ENCODE measurements around the gene DGKG.

DNA sequence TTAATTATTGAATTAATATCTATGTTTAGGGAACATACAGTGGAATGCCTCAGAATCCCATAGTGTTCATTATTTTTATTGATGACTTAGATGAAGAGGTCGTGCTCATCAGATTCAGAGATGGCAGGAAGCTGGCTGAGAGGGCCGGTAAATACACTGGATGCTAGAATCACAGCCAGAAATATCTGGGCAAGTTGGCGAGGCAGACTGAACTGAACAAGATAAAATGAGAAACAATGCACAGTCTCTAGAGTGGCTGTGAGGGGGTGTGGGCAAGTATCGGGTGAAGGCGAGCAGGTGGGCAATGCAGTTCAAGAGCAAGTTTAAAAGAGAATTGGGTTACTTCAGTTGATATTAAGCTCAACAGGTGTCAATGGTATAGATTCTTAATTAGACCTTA lies 5.9 kb downstream of the DGKG start:
- TF ChIP-seq CBX2 (IDR thresholded peaks at IDR 0.05; ENCODE audit: borderline replicate concordance, low read depth) (no peak), RFX5 (IDR thresholded peaks at IDR 0.05) (no peak)
- TF ChIP-seq, protein P1, sequence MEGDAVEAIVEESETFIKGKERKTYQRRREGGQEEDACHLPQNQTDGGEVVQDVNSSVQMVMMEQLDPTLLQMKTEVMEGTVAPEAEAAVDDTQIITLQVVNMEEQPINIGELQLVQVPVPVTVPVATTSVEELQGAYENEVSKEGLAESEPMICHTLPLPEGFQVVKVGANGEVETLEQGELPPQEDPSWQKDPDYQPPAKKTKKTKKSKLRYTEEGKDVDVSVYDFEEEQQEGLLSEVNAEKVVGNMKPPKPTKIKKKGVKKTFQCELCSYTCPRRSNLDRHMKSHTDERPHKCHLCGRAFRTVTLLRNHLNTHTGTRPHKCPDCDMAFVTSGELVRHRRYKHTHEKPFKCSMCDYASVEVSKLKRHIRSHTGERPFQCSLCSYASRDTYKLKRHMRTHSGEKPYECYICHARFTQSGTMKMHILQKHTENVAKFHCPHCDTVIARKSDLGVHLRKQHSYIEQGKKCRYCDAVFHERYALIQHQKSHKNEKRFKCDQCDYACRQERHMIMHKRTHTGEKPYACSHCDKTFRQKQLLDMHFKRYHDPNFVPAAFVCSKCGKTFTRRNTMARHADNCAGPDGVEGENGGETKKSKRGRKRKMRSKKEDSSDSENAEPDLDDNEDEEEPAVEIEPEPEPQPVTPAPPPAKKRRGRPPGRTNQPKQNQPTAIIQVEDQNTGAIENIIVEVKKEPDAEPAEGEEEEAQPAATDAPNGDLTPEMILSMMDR (IDR thresholded peaks at IDR 0.05) = no peak

All from A549 (cell line).